ENCODE measurements around the gene TOP1.

Gene TOP1

DNA sequence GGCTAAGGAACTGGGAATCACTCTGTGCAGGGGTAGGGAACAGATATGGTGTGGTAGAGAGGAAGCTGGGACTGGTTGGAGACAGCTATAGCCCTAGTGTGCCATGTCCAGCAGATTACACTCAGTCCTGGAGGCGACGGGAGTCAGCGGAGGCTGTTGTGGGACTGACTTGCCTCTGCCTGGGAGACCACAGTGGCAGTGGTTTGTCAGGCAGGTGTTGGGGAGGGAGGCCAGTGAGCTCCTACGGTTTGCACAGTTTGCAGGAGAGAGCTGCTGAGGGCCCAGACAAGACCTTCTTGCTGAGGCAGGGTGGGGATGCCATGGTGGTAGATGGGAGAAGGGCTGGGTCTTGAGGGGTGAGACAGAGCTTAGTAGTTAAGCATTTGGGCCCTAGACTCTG, 113.6 kb downstream of the TOP1 start:
- no peak overlapping the region for H3K4me3 ChIP-seq (replicated peaks; ENCODE audit: low read depth, low read length)
- no peak for DNase-seq (ENCODE audit: extremely low read depth, low read depth)
- TF ChIP-seq, protein P1, sequence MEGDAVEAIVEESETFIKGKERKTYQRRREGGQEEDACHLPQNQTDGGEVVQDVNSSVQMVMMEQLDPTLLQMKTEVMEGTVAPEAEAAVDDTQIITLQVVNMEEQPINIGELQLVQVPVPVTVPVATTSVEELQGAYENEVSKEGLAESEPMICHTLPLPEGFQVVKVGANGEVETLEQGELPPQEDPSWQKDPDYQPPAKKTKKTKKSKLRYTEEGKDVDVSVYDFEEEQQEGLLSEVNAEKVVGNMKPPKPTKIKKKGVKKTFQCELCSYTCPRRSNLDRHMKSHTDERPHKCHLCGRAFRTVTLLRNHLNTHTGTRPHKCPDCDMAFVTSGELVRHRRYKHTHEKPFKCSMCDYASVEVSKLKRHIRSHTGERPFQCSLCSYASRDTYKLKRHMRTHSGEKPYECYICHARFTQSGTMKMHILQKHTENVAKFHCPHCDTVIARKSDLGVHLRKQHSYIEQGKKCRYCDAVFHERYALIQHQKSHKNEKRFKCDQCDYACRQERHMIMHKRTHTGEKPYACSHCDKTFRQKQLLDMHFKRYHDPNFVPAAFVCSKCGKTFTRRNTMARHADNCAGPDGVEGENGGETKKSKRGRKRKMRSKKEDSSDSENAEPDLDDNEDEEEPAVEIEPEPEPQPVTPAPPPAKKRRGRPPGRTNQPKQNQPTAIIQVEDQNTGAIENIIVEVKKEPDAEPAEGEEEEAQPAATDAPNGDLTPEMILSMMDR (IDR thresholded peaks at IDR 0.05; ENCODE audit: low read depth, low read length, missing control alignments) = no peak

DNA sequence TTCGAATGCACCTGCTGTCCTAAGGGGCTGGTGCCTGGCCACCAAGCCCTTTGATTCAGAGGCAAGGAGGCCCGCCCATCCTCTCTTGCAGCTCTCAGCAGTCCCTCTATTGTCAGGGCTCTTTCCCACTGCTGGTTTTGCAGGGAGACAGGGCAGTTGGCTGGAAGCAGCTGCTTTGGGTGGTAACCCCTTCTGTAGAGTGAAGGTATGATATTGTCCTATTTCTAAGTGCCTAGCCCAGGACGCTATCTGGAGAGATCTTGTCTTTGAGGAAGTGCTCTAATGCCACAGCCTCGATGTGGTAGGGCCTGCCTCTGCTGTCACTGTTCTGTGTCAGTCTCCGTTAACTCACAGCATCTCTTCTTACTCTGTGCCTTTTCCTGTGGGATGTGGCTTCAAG, 114.3 kb downstream of the TOP1 start:
- no peak for DNase-seq (ENCODE audit: extremely low read depth, low read depth)
- no peak overlapping the region for H3K4me3 ChIP-seq (replicated peaks; ENCODE audit: low read depth, low read length)
- TF ChIP-seq, protein P1 (IDR thresholded peaks at IDR 0.05; ENCODE audit: low read depth, low read length, missing control alignments) = no peak

DNA sequence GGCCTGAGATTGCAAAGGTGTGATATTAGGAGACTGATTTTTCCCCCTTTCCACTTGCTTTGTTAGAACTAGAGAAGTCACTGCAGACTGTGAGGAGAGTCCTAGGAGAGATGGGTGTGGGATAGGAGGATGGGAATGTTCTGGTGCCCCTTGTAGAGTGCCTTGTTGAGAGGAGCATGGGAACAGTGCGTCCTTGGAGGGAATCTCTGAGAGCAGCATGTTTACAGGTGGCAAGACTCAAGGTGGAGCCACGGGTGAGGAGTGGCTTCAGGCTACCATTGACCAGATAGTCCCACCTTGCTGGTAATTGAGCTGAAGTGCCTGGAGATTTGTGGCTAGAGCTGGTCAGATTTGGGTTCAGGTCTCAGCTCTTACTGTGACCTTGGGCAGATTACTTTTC, 114.7 kb downstream of the TOP1 start:
- DNase-seq (ENCODE audit: extremely low read depth, low read depth) = no peak
- no peak overlapping the region for H3K4me3 ChIP-seq (replicated peaks; ENCODE audit: low read depth, low read length)
- TF ChIP-seq, protein P1 (IDR thresholded peaks at IDR 0.05; ENCODE audit: low read depth, low read length, missing control alignments) = no peak

DNA sequence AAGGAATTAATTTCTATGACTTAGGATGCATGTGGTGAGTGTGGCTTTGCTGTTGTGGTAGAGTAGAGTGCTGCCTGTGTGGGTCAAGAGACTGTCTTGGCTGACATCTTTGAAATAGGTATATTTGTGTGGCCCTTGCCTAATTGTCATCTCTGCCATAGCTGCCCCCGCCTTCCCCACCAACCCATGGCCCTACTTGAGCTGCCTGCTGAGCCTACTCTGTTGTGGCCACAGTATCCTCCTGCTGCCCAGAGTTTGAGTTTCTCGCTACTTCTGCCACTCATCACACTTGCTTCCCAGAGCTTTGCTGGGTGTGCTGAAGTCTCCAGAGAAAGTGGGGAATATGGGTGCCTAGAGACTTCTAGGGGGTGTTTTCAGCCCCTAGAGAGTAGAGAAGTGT, 116.7 kb downstream of the TOP1 start:
- no peak for DNase-seq (ENCODE audit: extremely low read depth, low read depth)
- TF ChIP-seq, protein P1 (IDR thresholded peaks at IDR 0.05; ENCODE audit: low read depth, low read length, missing control alignments) = no peak
- H3K4me3 ChIP-seq (replicated peaks; ENCODE audit: low read depth, low read length) = no peak overlapping the region

DNA sequence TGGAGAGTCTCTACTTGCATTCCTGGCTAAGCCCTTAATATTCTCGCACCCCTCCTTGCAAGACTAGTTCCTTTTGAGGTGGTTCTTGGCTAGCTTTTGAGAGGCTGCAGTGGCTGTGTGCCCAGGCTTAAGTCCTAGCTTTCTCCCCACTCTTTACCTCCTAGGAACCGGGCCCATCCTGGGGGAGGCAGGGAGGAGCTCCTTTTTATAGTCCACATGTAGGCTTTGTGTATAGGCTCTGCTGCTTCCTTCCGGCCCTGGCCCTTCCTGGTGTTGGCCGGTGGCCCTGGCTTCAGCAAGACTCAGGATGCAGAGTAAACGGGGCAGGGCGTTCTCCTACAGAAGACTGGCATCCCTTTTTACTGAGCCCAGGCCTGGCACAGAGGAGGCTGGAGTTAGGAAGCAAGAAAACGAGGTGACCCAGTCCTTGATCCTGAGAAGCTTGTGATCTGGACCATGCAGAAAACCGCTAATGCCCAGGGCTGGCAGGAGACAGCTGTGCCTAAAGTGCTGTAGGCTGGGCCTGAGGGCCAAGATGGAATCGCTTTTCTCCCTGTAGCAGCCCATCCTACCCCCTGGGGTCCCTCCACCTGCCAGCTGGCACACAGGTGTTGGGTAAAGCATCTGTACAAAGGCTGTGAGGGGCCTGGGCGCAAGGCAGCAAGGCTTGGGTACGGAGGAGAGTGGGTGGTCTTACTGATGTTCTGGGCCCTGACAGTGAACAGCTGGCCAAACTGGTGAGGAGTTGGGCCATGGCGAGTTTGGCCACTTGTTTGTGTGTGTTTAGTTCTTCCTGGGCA, 117.4 kb downstream of the TOP1 start:
- TF ChIP-seq, protein P1 (IDR thresholded peaks at IDR 0.05; ENCODE audit: low read depth, low read length, missing control alignments) = no peak
- DNase-seq (ENCODE audit: extremely low read depth, low read depth) = no peak
- no peak overlapping the region for H3K4me3 ChIP-seq (replicated peaks; ENCODE audit: low read depth, low read length)

DNA sequence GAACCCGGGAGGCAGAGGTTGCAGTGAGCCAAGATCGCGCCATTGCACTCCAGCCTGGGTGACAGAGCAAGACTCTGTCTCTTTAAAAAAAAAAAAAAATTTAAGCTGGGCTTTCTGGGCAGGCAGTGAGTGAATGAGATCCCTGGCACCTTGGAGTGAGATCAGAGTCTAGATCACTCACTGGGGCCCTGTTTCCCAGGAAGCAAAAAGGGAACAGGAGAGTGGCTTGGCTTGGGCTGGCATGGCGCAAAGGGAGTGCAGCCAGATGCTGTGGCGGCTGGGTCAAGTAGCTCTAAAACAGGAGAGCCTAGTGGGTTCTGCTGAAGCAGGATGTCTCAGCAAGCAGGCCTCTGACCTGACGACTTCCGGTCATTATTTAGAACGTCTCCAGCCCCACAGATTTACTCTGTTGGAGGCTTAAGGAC, 119.2 kb downstream of the TOP1 start:
- TF ChIP-seq, protein P1 (IDR thresholded peaks at IDR 0.05; ENCODE audit: low read depth, low read length, missing control alignments) = no peak

DNA sequence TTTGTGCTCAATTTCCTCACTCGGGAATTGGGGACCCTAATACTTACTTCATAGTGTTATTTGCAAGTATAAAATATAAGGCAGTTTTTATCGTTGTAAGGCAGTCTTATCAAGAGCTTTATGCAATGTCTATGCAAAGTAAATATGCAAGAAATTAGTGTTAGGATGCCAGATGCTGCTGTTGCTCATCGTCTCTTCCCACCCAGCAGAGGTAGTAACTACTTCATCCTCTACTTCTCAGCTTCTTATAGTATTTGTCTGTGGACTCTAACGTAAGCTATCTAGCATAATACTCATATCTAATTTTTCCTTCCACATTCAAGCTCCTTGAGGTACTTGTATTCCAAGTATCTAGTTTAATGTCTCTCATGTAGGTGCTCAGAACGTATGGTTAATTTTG, 120.3 kb downstream of the TOP1 start:
- TF ChIP-seq, protein P1 (IDR thresholded peaks at IDR 0.05; ENCODE audit: low read depth, low read length, missing control alignments) = no peak
- no peak for DNase-seq (ENCODE audit: extremely low read depth, low read depth)
- no peak overlapping the region for H3K4me3 ChIP-seq (replicated peaks; ENCODE audit: low read depth, low read length)

More for the DNA sequence above, 119.2 kb downstream of the TOP1 start:
- no peak for DNase-seq (ENCODE audit: extremely low read depth, low read depth)
- H3K4me3 ChIP-seq (replicated peaks; ENCODE audit: low read depth, low read length) = no peak overlapping the region
